Dedifferentiated amniotic fluid mesenchymal stem cell (primary cell): ENCODE measurements around the gene ZNF654.
"Not testable (repeated sequence)": the region's sequence is repeated elsewhere in the genome, so short reads cannot be mapped to it uniquely, and the experiment has no call there.

ENCODE experiments used
- DNase-seq: peaks from one replicate; pipeline ENCODE4 v3.0.0-alpha.2; 2016; ENCODE audit errors: extremely low spot score

The ZNF654 gene

DNA sequence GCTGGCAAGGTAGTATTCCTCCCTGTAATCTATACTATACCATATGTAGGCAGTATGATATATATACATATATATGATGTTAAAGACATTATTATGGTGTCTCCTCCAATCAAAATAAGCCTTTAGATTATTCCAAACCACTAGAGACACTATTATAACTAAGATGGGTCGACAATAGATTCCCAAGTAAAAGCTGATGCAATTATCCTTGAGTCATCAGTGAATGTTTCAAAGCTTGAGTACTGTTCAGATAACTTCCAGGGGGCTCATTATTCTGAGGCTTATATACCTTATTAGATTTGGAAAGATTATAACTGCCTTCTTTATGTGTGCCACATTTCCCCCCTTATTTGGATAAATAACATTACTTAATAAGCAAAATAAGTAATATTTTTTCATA, 78.8 kb downstream of the ZNF654 start:
- no peak for DNase-seq

- peak; percentile 73 for DNase-seq
Observed at GRCh38 chr3:88141458-88142083, 82.5 kb downstream of the ZNF654 start.

DNA sequence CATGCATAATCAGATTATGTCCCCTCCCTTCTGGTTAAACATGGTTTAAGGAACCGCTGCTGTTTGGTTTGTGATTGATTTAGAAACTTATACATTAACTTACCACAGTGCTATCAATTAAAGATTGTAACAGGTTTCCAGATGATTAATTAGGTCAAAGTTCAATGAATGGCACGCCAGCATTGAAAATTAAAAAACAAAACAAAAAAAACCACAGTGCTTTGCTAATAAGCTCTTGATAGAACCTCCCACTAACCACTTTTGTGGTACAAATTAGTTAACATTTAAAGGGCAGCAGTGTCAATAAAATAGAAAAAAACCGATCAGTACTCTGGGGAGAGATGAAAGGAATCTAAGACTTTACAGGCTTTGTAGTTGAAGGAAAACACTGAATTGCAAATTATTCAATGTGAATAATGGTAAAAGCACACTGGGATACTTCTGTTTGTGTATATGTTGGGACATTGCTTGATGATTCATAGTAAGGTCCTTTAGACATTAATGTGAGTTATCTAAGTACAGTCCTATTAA, 83.1 kb downstream of the ZNF654 start:
- no peak for DNase-seq

DNA sequence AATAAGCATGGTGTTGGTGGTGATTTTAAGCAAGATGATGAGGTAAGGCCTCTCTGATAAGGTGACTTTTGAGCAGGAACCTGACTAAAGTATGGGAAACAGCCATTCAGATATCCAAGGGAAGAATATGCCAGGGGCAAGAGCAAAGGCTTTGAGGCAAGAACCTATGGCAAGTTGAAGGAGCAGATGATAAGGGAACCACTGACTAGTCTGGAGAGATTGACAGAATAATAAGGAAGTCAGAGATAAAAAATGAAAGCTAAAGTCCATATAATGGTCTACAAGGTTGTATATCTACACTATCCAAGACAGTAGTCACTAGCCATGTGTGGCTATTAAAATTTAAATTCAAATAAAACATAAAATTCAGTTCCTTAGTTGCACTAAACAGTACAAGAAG, 88.2 kb downstream of the ZNF654 start:
- no peak for DNase-seq

- DNase-seq = no peak
Observed at GRCh38 chr3:88148651-88149050, 89.6 kb downstream of the ZNF654 start.

DNA sequence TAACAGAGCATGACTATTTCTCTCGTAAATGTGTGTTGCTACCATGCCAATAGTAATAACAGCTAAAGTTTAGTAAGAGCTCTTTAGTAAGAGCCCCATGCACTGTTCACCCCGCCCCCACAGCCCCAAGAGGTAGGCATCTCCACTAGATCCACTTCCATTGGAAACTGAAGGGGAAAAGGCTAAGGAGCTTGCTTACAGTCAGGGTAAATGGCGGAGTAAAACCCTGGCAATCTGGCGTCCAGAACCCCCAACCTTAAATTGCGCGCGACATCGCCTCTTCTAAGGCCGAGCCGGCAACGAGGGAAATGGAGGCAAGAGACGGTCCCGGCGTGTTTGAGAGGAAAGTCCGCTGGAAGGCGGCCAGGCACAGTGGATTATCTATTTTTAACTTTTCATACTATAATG, 90.0 kb downstream of the ZNF654 start:
- no peak for DNase-seq

DNA sequence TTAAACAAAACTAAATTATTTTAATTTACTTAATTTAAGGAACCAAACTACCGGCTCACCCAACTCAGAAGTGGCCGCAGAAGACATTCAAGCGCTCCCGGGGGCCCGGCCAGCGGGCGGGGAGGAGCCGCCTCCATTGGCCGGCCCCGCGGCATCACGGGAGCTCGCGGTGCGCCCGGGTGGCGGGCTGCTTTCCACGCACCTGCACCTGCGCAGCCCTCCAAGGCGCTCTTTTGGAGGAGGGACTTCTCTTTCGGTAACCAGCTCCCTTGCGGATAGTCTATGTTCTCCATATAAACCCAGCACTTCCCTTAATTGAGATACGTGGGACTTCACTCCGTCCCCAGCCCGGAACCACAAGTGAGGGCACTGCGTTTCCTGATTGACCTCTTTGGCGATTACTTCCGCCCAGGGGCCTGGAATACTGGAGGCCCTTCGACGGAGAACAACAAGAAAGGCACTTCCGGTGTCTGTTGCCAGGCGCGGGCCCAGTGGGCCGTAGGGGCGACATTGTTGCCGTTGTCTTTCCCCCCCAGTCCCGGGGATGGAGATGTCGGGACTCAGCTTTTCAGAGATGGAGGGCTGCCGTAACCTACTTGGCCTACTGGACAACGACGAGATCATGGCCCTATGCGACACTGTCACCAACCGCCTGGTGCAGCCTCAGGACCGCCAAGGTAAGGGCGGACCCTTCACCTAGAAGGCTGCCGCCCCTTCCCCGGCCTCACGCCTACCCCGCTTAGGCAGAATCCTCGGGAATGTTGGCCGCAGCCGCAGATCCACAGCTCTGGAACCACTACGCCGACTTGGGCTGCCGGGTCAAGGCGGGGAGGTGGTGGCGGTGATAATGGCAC, 90.7 kb downstream of the ZNF654 start, which contains the start of gene C3orf38:
C3orf38 (plus strand) TSS at position 451 of the 854 bp plus-strand sequence; CDS start at position 545, 94 bp downstream.
- peak; percentile 92 for DNase-seq

- DNase-seq = no peak
Observed at GRCh38 chr3:88150371-88150770, 91.3 kb downstream of the ZNF654 start.

DNA sequence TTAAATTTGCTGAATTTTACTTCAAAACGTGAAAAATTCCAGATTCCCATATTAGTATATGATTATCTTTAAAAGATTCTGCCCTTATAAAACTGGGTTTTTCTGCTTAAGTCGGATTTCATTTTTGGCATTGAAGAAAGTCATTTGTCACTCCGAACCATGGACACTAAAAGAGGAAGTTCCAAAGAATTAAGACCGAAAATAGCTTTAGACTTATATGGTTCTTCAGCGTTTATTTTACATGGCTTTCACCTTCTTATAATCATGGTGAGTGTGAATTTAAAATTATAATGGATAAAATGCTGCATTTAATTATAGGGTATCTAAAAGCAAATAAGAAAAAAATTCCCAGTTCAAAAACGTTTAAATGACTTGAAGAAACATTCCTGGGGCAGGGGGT, 91.8 kb downstream of the ZNF654 start:
- no peak for DNase-seq

DNA sequence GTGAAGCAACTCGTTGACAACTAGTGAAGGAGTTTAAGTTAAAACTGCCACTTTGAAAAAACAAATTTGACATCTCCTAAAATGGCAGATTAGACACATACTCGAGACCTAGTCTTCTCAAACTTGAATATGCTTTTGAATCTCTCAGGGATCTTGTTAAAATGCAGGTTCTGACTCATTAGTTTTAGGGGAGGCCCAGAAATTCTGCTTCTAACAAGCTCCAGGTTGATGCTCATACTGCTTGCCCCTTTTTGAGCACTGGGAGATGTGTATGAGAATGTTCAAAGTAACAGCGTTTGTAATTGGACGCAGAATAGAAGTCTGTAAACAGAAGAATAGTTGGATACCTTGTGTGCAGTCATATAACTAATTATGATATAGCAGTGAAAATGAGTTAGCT, 92.3 kb downstream of the ZNF654 start:
- no peak for DNase-seq

GRCh38 chr3:88152841-88153240, 93.8 kb downstream of the ZNF654 start:
- no peak for DNase-seq

DNA sequence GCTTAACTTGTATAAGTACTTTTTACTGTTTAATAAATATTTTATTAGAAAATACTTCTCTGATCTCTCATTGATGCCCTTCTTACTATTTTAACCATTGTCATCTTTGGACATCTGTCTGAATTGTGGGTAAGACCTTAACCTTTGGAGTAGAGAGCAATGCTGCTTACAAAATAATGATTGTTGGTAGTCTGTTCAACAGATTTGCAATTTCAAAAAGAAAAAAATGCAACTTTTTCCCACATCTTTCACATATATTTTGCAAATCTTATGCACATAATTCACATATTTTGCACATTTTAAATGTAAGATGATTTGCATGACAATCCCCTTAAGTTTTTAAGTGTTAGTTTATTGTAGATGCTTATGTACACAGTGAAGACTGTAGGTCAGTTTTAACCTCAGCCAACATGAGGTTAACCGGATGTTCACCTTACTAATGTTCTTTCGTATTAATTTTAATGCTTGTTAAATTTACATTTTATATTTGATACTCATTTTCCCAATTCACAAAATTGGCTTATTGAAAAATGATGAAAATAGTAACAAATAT, 107.4 kb downstream of the ZNF654 start:
- no peak for DNase-seq

- DNase-seq = no peak
Observed at GRCh38 chr3:88167173-88167572, 108.1 kb downstream of the ZNF654 start.

DNA sequence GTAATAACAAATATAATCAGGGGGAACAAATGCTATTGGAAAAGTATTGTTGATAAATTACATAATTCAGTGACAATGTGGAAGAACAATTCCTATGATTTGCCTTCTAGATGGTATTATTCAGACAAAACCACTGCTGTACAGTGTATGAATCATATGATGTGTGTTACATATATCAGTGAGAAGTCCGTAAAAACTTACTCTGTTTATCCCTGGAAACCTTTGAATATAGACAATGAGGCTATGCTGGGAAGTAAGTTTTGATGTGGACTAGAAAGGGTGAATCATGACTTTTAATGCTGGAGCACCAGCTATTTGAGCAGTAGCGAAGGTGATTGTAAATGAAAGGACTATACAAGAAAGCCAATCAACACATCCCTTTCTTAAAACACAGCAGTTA, 108.6 kb downstream of the ZNF654 start:
- no peak for DNase-seq

- DNase-seq = no peak
Observed at GRCh38 chr3:88168171-88168570, 109.1 kb downstream of the ZNF654 start.

DNA sequence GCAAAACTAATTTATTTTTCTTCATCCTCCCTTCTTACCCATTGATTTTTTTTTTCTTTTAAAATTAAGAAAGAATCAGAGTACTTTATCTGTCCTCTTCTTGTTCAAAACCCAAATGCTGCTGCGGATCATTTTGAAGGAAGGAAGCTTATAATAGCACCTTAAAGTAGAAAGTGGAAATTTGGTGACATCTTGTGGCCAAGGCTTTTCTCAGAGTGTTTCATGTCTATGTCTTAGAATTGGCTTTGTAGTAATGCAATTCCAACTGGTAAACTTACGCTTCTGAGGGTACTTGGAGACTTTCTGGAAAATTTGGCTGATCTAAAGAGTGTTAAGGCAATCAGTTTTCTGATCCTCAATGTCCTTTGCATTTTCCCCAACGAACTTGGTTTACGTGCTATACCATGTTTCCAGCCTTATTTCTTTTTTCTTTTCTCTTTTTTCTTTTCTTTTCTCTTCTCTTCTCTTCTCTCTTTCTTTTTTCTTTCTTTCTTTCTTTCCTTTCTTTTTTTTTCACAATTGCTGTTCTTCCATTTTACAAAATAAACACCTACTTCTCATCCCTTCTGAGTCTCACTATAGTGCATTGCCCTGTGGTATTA, 121.4 kb downstream of the ZNF654 start:
- DNase-seq = peak; percentile 59

- not testable (repeated sequence) for DNase-seq
Observed at GRCh38 chr3:88182165-88182918, 123.3 kb downstream of the ZNF654 start.

DNA sequence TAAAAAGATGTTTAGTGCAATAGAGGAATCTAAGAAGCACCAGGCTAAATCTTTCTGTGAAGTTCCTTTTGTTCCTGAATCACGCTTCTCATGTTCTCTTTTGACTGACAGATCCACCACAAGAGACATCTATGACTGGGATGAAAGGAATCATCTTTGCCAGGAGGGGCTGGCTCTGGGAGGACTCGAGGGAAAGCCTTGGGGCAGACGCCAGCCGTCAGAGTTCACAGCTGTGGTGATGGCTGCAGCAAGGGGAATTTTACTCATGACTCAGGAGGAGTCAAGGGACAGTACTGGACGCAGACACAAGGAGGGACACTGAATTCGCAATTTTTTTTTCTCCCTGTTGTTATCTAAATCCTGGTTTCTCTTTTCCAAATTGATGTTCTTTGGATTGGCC, 129.4 kb downstream of the ZNF654 start:
- no peak for DNase-seq

GRCh38 chr3:88189361-88189810, 130.3 kb downstream of the ZNF654 start:
- no peak for DNase-seq

GRCh38 chr3:88191872-88192409, 132.9 kb downstream of the ZNF654 start:
- DNase-seq = no peak

DNA sequence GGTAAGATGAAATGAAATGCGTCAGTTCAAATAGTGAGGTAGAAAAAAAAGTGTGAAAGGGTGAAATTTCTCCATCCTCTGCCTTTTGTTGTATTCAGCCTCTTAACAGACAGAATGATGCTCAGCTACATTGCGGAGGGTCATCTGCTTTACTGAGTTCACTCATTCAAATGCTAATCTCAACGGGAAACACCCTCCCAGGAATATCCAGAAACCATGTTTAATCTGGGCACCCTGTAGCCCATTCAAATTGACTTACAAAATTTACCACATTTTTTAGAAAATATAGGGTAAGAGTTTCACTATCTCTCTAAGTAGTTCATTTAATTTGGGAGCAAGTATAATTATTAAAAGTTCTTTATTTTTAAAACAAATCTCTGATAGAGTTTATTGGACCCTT, 133.6 kb downstream of the ZNF654 start:
- no peak for DNase-seq
